SIG-M5 (cell line): ENCODE results near the gene LDLRAD4.

ENCODE experiments used
- DNase-seq: peaks from one replicate; lab custom pipeline; 2025; lab: John Stamatoyannopoulos, UW

LDLRAD4 gene

GRCh38 chr18:13618760-13619438, 400.3 kb downstream of the LDLRAD4 start:
- DNase-seq = no peak

DNA sequence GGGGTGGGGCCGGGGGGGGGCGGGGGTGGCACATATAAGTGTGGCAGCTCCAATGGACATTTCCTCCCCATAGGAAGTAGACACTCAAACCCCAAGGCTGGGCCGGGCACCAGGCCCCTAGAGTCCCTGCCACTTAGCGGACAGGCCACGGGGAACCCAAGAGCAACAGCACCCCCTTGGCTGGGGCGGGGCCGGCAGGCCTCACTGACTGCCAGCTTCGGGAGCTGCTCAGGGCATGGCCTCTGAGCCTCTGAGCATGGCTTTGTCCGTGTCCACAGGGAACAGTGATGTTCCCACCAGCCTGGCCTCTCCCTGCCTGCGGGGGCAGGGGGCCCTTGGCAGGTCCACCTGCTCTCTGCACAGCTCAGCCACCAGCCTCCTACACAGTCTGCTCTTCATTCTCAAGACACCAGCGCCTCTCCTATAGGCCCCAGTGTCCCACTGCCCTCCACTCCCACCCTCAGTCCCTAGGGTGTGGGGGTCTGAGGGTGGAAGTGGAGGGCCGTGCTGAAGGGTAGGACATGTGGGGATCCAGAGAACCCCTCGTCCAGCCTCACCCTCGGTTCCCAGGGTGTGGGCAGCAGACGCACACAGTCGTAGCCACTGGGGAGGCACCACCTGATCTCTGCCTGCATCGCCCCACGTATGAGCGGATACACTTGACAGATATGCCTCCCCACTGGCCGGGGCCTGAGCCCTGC, 401.1 kb downstream of the LDLRAD4 start:
- no peak for DNase-seq

GRCh38 chr18:13620206-13620672, 401.7 kb downstream of the LDLRAD4 start:
- DNase-seq = no peak

DNA sequence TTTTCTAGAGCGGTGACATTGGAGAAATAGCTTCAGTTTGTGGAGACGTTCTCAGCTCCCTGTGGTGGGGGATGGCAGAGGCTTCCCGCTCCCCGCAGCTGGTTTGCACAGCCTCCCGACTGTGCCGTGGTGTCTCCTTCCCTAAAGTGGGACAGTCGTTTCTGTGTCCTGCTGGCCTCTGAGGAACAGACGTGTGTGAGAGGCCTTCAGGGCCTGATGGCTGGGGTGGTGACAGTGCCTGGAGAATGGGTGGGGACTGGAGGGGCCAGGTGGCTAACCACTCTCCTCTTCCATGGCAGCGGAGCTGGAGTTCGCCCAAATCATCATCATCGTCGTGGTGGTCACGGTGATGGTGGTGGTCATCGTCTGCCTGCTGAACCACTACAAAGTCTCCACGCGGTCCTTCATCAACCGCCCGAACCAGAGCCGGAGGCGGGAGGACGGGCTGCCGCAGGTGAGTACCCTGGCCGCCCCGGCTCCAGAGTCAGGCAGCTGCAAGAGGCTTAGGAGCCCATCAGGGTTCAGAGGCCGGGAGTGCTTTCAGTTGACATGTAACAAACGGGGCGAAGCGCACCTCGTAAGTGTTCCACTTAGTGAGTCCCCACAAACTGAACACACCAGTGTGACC, 402.4 kb downstream of the LDLRAD4 start:
- no peak for DNase-seq

- DNase-seq = no peak
Observed at GRCh38 chr18:13621446-13621849, 402.9 kb downstream of the LDLRAD4 start.

- no peak for DNase-seq
Observed at GRCh38 chr18:13621886-13622619, 403.5 kb downstream of the LDLRAD4 start.

DNA sequence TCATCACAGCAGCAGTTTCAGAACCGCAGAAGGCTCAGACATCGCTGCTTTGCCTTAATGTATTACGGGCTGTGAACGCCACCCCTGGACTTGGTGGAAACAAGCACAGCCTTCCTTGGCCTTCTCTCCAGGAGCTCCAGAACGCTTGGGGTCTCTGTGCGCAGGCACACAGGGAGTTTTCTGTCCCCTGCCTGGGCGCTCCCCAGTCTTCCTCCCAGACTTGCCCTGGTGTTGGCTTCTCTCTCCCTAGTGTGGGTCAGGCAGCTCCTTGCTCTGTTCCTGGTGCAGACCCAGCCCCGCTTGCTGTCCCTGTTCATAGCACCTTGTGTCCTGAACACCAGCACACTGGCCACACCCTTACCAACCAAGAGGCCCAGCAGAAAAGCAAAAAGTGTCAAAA, 404.2 kb downstream of the LDLRAD4 start:
- no peak for DNase-seq

GRCh38 chr18:13623348-13623747, 404.8 kb downstream of the LDLRAD4 start:
- no peak for DNase-seq

DNA sequence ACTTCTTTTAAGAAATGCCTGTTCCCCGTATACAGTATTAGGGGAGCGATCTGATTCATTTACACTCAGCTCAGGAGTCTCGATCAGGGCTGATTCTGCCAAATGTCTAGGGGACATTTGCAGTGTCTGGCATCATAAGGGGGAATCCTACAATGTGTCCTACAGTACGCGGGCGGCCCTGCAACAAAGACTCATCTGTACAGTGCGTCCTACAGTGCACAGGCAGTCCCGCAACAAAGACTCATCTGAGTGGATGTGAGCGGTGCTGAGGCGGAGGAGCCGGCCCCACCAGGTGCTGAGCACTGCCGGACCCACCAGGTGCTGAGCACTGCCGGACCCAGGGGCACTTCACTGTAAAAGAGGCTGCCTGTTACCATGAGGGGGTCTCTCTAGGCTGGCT, 405.3 kb downstream of the LDLRAD4 start:
- DNase-seq = no peak

- no peak for DNase-seq
Observed at GRCh38 chr18:13624563-13625237, 406.1 kb downstream of the LDLRAD4 start.

- no peak for DNase-seq
Observed at GRCh38 chr18:13625355-13625754, 406.8 kb downstream of the LDLRAD4 start.

DNA sequence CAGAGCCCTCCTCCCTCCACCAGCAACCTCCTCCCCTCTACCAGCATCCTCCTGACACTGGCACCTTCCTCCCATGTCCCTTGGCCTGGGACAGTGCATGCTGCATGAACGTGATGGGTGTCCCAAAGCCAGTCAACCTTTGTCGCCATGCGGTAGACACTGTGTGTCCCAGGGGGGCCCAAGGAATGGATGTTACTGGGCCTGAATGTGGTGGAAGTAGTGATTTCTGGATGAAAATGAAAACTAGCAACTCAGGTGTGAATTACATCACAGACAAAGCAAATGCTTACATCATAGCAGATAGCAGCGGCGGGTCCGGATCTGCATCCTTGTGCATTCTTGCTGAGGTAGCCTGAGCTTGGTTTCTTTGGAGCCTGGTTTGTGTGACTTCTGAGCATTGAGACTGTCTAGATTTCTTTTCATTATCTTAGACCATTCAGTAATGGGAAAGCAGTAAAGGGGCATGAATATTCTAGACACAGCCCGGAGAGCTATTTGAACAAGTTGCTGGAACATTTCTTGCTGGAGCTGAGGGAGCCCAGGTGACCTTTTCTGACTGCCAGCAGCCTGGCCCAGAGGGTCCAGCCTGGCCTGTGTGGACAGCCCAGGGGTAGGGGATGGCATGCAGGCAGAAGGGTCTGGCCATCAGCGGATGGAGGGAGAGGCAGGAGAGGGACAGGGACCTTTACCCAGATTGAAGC, 407.4 kb downstream of the LDLRAD4 start:
- DNase-seq = no peak

DNA sequence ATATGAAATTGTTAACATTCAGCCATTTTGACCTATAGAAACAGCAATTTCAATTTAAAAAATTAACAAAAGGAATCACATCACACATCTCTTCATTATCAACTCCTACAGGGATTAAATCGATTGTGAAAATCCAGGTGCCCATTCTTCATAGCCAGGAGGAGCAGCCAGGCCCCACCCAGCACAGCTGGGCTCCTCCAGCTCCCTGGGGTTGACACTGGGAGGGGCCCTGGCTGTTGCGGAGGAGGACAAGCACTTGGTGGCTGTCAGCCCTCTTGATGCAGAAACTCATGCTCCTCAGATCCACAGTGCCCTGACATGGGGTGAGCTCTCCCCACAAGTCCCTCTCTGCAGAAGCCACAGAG, 408.0 kb downstream of the LDLRAD4 start:
- DNase-seq = no peak

GRCh38 chr18:13627639-13628038, 409.1 kb downstream of the LDLRAD4 start:
- DNase-seq = no peak

GRCh38 chr18:13628211-13628610, 409.7 kb downstream of the LDLRAD4 start:
- no peak for DNase-seq

- no peak for DNase-seq
Observed at GRCh38 chr18:13629841-13630715, 411.5 kb downstream of the LDLRAD4 start.

GRCh38 chr18:13630716-13631268, 412.2 kb downstream of the LDLRAD4 start:
- no peak for DNase-seq

DNA sequence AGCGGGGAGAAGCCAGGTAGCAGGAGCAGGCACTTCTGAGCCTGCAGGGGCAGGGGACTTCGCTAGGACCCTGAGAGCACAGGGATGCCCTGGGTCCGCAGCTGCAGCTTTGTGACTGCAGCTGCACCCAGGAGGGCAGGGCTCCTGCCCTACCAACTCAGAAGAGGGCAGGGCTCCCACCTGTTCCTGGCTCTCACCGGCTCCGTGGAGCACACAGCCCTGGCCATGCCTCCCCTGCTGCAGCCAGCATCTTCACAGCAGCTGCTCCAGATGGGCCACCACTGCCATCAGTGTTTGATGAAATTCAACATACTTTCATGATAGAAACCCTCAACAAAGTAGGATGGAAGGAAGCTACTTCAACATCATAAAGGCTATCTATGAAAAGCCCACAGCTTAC, 415.1 kb downstream of the LDLRAD4 start:
- DNase-seq = no peak

DNA sequence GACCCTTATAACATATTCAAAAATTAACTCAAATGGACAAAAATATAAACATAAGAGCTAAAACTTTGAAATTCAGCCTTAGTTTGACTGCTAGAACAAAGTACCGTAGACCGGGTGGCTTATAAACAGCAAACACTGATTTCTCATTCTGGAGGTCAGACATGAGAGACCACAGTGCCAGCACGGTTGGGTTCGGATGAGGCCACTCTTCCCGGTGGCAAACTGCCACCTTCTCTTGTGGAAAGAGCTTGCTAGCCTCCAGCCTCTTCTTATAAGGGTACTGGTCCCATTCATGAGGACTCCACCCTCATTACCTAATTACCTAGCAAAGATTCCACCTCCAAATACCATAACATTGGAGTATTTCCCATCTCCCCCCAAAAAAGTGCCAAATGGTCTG, 416.5 kb downstream of the LDLRAD4 start:
- no peak for DNase-seq
